ENCODE measurements around the gene STING1.
"Not testable (repeated sequence)": the region's sequence is repeated elsewhere in the genome, so short reads cannot be mapped to it uniquely, and the experiment has no call there.

Gene STING1

GRCh38 chr5:139461698-139462097 is 20.9 kb downstream of the STING1 start:
- DNase-seq = no peak

DNA sequence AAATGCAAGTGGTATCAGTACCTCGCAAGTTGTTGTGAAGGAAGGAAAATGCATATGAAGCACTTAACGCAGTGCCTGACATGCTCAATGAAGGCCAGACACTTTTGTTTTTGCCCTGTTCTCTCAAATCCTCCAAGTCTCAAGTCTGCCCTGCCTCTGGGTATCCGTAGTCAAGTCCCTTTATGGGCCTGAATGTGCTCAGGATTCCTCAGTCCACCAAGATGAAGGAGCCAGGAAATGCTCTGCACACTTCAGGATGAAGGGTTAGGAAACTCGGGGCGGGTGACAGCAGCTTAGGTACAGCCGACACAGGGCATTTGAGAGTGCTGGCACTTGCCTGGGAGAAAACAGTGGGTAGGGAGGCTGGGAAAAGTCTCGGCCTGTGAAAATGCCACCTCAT is 21.4 kb downstream of the STING1 start:
- no peak for DNase-seq

DNA sequence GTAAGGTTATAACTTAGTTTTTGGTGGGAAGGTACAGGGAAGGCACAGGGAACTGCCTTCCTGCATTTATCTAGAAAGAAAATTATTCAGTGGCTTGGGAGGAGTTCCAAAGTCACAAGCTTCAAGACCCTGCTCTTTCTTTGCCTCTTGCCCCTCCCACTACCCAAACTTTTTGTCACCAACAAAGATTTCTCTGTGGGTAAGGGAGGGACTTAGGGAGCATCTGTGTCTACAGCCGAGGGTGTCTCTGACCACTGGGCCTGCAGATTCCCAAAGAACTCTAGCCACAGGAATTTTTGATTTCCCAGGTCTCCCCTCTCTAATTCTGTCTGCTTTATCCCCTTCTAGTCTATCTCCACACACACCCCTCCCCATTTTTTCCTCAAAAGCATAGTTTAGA is 22.1 kb downstream of the STING1 start:
- no peak for DNase-seq

DNA sequence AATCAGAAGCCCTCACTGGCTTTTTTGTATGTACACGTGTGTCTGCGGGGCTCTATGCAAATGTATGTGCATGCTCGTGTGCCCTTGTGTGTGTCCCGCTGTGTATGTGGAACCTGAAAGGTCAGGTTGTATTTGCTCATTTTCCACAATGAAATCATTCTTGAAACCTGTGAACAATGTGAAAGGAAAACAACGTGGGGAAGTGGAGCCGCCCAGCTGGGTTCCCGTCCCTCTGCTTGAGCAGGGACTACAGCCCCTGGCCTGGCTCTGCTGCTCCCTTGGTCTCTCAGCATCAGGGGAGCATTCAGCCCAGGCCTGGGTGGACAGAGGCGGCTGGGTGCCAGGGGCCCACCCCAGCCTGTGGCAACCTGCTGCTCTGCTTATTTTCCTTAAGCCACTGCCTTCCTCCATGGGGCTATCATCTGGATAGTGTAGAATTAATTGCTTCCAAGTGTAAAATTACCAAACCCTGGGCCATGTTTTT is 23.1 kb downstream of the STING1 start:
- no peak for DNase-seq

DNA sequence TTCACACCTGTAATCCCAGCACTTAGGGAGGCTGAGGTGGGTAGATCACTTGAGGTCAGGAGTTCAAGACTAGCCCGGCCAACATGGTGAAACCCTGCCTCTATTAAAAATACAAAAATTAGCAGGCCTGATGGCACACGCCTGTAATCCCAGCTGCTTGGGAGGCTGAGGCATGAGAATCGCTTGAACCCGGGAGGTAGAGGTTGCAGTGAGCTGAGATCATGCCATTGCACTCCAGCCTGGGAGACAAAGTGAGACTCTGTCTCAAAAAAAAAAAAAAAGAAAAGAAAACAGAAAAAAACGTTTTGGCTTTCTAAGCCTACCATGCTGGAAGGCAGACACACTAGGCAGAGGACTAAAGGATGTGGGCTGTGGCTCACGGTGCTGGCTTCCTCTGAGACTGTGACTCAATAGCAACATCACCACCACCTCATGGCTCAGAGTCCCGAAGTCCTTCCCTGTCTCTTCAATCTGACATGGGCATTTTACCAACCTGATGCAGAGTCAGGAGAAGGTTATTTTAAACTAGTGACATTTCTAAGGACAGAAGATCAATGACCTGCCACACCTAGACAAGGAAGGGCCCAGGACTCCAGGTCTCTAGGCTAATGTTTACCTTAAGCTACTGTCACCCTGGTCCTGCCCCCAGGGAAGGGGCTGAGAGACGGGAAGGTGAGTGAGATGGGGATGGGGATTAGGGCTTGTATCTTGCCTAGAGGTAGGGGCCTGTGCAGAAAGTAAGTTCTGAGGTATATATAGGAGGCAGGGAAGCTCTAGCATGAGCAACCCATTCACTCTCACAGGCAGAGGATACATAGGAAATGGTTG is 23.8 kb downstream of the STING1 start:
- peak; percentile 84 for DNase-seq

GRCh38 chr5:139457653-139458306 is 24.8 kb downstream of the STING1 start:
- no peak for DNase-seq

- no peak for DNase-seq
Observed at GRCh38 chr5:139457241-139457640, 25.3 kb downstream of the STING1 start.

GRCh38 chr5:139456776-139457175 is 25.8 kb downstream of the STING1 start:
- DNase-seq = no peak

GRCh38 chr5:139454568-139455290 is 27.8 kb downstream of the STING1 start:
- DNase-seq = no peak

- peak; percentile 65 for DNase-seq
Observed at GRCh38 chr5:139453683-139454567, 28.6 kb downstream of the STING1 start.

GRCh38 chr5:139451878-139452660 is 30.5 kb downstream of the STING1 start:
- DNase-seq = no peak

GRCh38 chr5:139451176-139451575 is 31.4 kb downstream of the STING1 start:
- no peak for DNase-seq

DNA sequence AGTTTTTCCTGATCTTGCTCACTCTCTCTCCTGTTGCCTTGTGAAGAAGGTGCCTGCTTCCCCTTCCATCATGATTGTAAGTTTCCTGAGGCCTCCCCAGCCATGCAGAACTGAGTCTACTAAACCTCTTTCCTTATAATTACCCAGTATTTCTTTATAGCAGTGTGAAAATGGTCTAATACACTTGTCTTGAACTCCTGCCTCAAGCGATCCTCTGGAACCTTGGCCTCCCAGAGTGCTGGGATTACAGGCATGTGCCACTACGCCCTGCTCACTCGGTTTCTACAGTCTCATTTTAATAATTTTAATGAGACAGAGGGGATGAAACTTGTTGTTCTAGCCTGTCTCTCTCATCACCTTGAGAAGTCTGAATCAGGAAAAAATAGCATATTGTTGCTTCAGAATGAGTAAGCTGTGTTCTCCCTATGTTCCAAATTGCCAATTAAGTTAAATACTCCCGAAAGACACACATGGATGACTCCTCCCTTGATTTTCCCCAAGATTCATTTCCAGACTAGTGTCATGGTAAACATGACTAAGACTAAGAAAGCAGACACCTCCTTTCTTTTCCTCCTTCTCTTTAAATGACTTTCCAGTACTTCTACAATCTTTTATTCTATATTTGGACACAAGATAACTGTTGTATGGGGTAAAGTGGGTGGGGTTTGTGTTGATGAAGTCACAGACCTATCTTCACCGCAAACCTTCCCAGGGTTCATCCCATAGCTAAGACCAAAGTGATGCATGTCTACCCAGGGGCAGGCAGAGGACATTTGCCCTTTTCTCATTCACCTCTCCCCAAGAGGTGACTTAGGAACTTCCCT is 35.4 kb downstream of the STING1 start:
- no peak for DNase-seq

DNA sequence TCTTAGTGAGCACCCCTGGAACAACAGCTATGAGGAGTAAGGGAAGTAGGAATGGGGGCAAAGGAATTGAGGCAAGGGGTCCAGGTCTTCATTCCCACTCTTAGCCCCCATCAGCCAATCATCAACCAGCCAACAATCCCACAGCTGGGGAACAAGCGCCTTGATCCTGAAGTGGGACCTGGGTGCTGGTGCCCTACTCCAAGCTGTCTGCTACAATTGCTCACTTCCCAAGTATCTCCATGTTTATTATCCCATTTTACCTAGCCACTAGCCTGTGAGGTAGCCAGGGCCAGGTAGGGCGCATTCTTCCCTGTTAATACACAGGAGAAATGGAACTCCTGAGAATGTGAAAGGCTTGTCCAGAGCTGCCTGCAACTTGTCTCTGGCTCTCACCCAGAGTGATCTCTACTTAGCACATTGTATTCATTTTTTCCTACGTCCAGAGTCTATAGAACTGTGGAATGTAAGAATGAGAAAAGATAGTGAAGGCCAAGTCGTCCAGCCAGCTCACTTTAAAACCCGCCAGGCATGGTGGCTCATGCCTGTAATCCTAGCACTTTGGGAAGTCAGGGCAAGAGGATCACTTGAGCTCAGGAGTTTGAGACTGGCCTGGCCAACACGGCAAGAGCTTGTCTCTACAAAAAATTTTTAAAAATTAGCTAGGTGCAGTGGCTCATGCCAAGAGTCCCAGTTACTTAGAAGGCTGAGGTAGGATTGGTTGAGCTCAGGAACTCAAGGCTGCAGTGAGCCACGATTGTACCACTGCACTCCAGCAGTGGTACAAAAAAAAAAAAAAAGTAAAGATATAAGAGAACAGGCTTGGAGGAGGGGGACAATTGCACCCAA is 37.0 kb downstream of the STING1 start:
- DNase-seq = no peak

DNA sequence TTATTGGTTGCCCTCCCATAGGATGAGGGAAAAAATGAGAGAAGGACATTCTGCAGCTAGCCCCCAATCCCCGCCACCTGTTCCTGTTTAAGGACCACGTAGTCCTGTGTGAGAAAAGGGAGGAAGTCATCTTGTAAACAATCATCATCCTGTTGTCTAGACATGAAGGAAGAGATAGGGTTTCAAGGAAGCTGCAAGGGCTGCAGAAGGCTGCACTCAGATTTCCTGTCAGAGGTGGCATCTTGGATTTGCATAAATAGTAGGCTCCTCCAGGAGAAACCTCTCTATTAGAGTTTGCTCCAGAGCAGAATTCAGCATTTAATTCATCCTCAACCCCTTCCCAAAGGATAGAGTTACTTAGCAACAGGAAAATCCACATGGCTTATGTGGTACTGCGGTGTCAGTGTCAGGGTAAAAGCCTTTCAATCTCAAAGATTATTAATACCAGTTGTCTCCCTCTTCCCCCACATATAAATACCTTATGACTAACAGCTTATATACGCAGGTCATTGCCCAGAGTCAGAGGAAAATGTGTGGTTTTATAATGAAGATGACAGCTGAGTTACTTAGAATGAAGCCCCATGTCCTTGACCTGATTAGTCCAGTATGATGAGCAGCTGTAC is 38.6 kb downstream of the STING1 start:
- peak; percentile 41 for DNase-seq

DNA sequence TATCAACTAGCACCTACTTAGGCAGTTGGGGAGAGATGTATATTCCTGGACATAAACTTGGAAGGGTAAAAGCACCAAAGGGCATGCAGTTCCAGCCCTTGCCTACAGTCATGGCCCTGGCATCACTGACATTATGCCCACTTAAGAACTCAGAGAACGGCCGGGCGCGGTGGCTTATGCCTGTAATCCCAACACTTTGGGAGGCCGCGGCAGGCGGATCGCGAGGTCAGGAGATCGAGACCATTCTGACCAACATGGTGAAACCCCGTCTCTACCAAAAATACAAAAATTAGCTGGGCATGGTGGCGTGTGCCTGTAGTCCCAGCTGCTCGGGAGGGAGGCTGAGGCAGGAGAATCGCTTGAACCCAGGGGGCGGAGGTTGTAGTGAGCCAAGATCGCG is 42.1 kb downstream of the STING1 start:
- DNase-seq = not testable (repeated sequence)

GRCh38 chr5:139439013-139439903 is 43.3 kb downstream of the STING1 start, which contains the start of gene DNAJC18:
Gene DNAJC18 (minus strand): TSS chr5:139439525. CDS start chr5:139439445, 80 bp downstream.
- DNase-seq = peak; percentile 90

DNA sequence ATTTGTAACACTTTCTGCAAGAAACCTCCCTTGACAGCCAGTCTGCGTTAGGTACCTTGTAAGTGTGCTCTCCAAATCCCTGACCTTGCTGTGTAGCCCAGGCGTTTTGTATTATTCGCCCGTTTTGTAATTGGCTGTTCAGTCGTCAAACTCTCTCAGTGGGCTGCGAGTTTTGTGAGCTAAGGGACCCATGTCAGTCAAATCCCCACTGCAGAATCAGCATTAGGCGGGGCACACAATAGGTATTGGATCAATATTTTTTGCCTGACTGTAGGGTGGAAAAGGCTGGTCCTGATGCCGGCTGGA is 43.9 kb downstream of the STING1 start:
- no peak for DNase-seq
